Thyroid gland (tissue), 4 donors: Measurements from ENCODE around the gene DRAM1.

Experiments used
- POLR2A ChIP-seq, 2 donors: fragments of 450-650 bp; IDR thresholded peaks; one replicate each; pipeline ENCODE4 v1.6.1; 2017; ENCODE audit warnings: antibody characterized with exemption in 2 of 2, mild to moderate bottlenecking in 2 of 2, moderate library complexity in 1 of 2
- TF ChIP-seq, protein P1 (sequence below), 6 experiments: fragments of 200-600 bp in 3 of 6; fragments of 450-650 bp in 3 of 6; sonication (generic) in 3 of 6; IDR thresholded peaks; one replicate each; pipeline ENCODE4 v1.5.1; 2016 to 2019; ENCODE audit warnings: antibody characterized with exemption in 6 of 6, mild to moderate bottlenecking in 2 of 6, inconsistent platforms in 1 of 6, moderate library complexity in 1 of 6

DNA sequence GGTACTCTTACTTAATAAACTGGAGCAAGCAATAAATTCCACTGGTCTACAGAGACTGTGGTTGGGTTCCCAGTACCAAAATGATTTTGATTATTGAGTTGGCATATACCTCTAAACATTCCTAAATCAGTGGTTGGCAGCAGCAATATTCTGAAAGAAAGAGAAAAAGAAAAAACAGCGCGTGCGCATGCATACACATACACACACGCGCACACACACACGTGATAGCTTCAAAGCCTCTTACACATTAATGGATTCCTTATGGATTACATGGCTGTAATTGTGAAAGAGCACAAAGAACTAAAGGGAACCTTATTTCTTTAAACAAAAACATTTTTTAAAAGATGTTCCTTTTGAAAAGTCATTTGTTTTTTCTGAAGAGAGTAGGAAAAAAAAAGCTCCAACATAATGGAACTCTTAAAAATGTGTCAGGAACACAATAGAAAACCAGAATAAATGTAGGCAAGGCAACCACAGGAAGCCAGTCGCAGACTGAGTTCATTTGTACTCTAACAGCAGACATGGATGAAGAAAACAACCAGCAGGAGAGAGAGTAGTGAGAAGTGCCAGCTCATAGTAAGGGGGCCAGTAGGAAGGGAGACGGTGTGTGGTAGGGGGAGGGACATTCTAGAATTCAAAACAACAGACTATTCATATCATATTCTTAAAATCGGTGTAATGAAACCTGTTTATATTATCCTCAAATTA is 80.0 kb downstream of the DRAM1 start:
- no peak for TF ChIP-seq POLR2A (IDR thresholded peaks at IDR 0.05)
- TF ChIP-seq, protein P1, sequence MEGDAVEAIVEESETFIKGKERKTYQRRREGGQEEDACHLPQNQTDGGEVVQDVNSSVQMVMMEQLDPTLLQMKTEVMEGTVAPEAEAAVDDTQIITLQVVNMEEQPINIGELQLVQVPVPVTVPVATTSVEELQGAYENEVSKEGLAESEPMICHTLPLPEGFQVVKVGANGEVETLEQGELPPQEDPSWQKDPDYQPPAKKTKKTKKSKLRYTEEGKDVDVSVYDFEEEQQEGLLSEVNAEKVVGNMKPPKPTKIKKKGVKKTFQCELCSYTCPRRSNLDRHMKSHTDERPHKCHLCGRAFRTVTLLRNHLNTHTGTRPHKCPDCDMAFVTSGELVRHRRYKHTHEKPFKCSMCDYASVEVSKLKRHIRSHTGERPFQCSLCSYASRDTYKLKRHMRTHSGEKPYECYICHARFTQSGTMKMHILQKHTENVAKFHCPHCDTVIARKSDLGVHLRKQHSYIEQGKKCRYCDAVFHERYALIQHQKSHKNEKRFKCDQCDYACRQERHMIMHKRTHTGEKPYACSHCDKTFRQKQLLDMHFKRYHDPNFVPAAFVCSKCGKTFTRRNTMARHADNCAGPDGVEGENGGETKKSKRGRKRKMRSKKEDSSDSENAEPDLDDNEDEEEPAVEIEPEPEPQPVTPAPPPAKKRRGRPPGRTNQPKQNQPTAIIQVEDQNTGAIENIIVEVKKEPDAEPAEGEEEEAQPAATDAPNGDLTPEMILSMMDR (IDR thresholded peaks at IDR 0.05), result no peak
